G401.6 (cell line): ENCODE measurements around the gene ZNF354B.

Experiments
- FAIRE-seq: peaks from 2 replicates; lab custom pipeline; 2012; peaks lifted over from hg19 to GRCh38; lab: Jason Lieb, UNC

Gene ZNF354B

GRCh38 chr5:178883815-178884430 lies 24.2 kb downstream of the ZNF354B start:
- FAIRE-seq = no peak

GRCh38 chr5:178895615-178896571 lies 36.1 kb downstream of the ZNF354B start, which contains the start of gene ZFP2:
TSS of gene ZFP2 (plus strand) at chr5:178895913. CDS start at chr5:178931314, 35,401 bp downstream.
- FAIRE-seq = no peak

GRCh38 chr5:178899289-178899688 lies 39.5 kb downstream of the ZNF354B start:
- FAIRE-seq = no peak

- FAIRE-seq = no peak
These were observed 43.1 kb downstream of the ZNF354B start for GRCh38 chr5:178902849-178903248.

- FAIRE-seq = no peak
These were observed 72.3 kb downstream of the ZNF354B start for GRCh38 chr5:178931846-178932760.
